K562 (cell line): Measurements from ENCODE around the gene BHMT2. TPM values are rescaled to one million over a fixed set of nuclear protein-coding genes. Genes with fewer than 3 reads are reported as not detected.

Experiments used
- ATAC-seq: fragments of 200-7000 bp; cut with Tn5 transposase; 3 replicates; pipeline ENCODE4 v1.9.1; 2020; ENCODE audit warnings: moderate library complexity
- BruUV-seq: library from RNA; stranded (reverse); fragments of 400-500 nt; replicated peaks from 2 replicates; lab custom pipeline; 2021; lab: Mats Ljungman, UMichigan
- CTCF ChIA-PET: fragments of 300-600 bp; formaldehyde crosslinking; extraction: SDS; loops from one replicate; lab custom pipeline; 2021; ENCODE audit warnings: low intra/inter-chr PET ratio; lab: Yijun Ruan, JAX
- POLR2A ChIA-PET: fragments of 300-600, 350-650 bp; sonication (Branson Sonifier 250); formaldehyde crosslinking; extraction: SDS; loops from one replicate; lab custom pipeline; 2021; ENCODE audit warnings: antibody characterized with exemption, inconsistent platforms; lab: Yijun Ruan, JAX
- DNase-seq, 4 experiments: peaks; one replicate each; pipeline versions ENCODE4 v3.0.0 to v3.0.0-alpha.2; 2011 to 2018; ENCODE audit warnings: low spot score in 3 of 4, mixed read lengths in 3 of 4; ENCODE audit errors: extremely low read depth in 1 of 4
- FAIRE-seq: peaks from 2 replicates; lab custom pipeline; 2011; peaks lifted over from hg19 to GRCh38; lab: Jason Lieb, UNC
- H2AFZ ChIP-seq: 2 replicates; pipeline ENCODE4 v1.6.0; 2011; ENCODE audit warnings: low read depth, low read length, control low read depth, inconsistent platforms
- H3K27ac ChIP-seq: fragments of 200-600 bp; 3 replicates; pipeline ENCODE4 v1.8.0; 2011; ENCODE audit warnings: low read depth, mild to moderate bottlenecking, control low read depth, inconsistent platforms, low read length, moderate library complexity, mixed read lengths; ENCODE audit errors: extremely low read depth
- H3K27me3 ChIP-seq, 2 experiments: fragments of 300-600 bp in 1 of 2; 2 replicates in 1 of 2; 3 replicates in 1 of 2; pipeline versions ENCODE4 v1.6.0 to v1.8.0; 2011; ENCODE audit warnings: inconsistent platforms in 2 of 2, low read length in 2 of 2, mild to moderate bottlenecking in 1 of 2, mixed read lengths in 1 of 2, moderate library complexity in 1 of 2; ENCODE audit not compliant: control insufficient read depth in 2 of 2, insufficient read depth in 2 of 2
- H3K36me3 ChIP-seq: fragments of 300-600 bp; 3 replicates; pipeline ENCODE4 v1.8.0; 2011; ENCODE audit warnings: mild to moderate bottlenecking, low read length, inconsistent platforms; ENCODE audit not compliant: control insufficient read depth, insufficient read depth
- H3K4me1 ChIP-seq, 2 experiments: fragments of 200-600 bp in 1 of 2; replicated peaks in 1 of 2; 2 replicates in 1 of 2; 3 replicates in 1 of 2; pipeline versions ENCODE4 v1.5.1 to v1.8.0; 2011; ENCODE audit warnings: inconsistent platforms in 2 of 2, low read length in 2 of 2, mild to moderate bottlenecking in 1 of 2, mixed read lengths in 1 of 2, moderate library complexity in 1 of 2; ENCODE audit not compliant: control insufficient read depth in 2 of 2, insufficient read depth in 2 of 2
- H3K4me2 ChIP-seq: 2 replicates; pipeline ENCODE4 v1.6.1; 2011; ENCODE audit warnings: low read length, control low read depth, inconsistent platforms, mixed read lengths; ENCODE audit not compliant: insufficient read depth
- H3K4me3 ChIP-seq: fragments of 200-600 bp; sonication (generic), shearing (Covaris generic); 2 replicates; pipeline ENCODE4 v1.5.1; 2016; ENCODE audit warnings: control low read depth, inconsistent platforms
- H3K79me2 ChIP-seq: fragments of 200-600 bp; 3 replicates; pipeline ENCODE4 v1.8.0; 2011; ENCODE audit warnings: low read length, inconsistent platforms; ENCODE audit not compliant: control insufficient read depth, insufficient read depth
- H3K9ac ChIP-seq, 2 experiments: 2 replicates each; pipeline versions ENCODE4 v1.6.0 to v1.6.1; 2011; ENCODE audit warnings: low read depth in 2 of 2, low read length in 2 of 2, control low read depth in 1 of 2, inconsistent platforms in 1 of 2, mild to moderate bottlenecking in 1 of 2, mixed read lengths in 1 of 2; ENCODE audit not compliant: insufficient read depth in 1 of 2
- H3K9me1 ChIP-seq: one replicate; pipeline ENCODE4 v1.6.0; 2011; ENCODE audit warnings: inconsistent platforms, mild to moderate bottlenecking, low read length, moderate library complexity; ENCODE audit not compliant: control insufficient read depth, insufficient read depth
- H3K9me3 ChIP-seq: replicated peaks from 2 replicates; pipeline ENCODE4 v1.5.1; 2011; ENCODE audit warnings: low read depth, low read length, inconsistent platforms; ENCODE audit not compliant: control insufficient read depth, insufficient read depth
- H4K20me1 ChIP-seq: replicated peaks from 2 replicates; pipeline ENCODE4 v1.6.1; 2011; ENCODE audit warnings: low read length, inconsistent platforms, mixed read lengths; ENCODE audit not compliant: control insufficient read depth, insufficient read depth
- ETS2 ChIP-seq: IDR thresholded peaks from 2 replicates; pipeline ENCODE4 v1.6.1; 2016; ENCODE audit warnings: borderline replicate concordance, missing genetic modification characterization, mild to moderate bottlenecking, moderate library complexity, missing compliant biosample characterization; ENCODE audit not compliant: poor library complexity, severe bottlenecking
- HEY1 ChIP-seq: fragments of 250-450 bp; sonication (Bioruptor Pico); IDR thresholded peaks from 2 replicates; pipeline ENCODE4 v1.5.0; 2020; ENCODE audit warnings: mild to moderate bottlenecking, moderate library complexity, borderline replicate concordance
- MAFG ChIP-seq: fragments of 450-650 bp; conservative IDR thresholded peaks from 2 replicates; pipeline ENCODE4 v1.6.1; 2016; ENCODE audit warnings: missing genetic modification characterization, missing compliant biosample characterization
- NR3C1 ChIP-seq: sonication (generic); formaldehyde crosslinking; IDR thresholded peaks from 2 replicates; pipeline ENCODE4 v1.8.1; 2022; ENCODE audit warnings: missing genetic modification reagents
- RBM34 ChIP-seq: fragments of 200-400 bp; formaldehyde crosslinking; IDR thresholded peaks from 2 replicates; pipeline ENCODE4 v1.6.1; 2018; ENCODE audit warnings: low read length, borderline replicate concordance; ENCODE audit not compliant: insufficient read depth
- SIN3A ChIP-seq, 2 experiments: fragments of 150-350 bp in 1 of 2; IDR thresholded peaks; 2 replicates each; pipeline ENCODE4 v1.6.1; 2011 to 2016; ENCODE audit warnings: borderline replicate concordance in 2 of 2, low read depth in 2 of 2, low read length in 2 of 2, mild to moderate bottlenecking in 2 of 2, moderate library complexity in 2 of 2; ENCODE audit not compliant: control insufficient read depth in 1 of 2
- SPI1 ChIP-seq: IDR thresholded peaks from 2 replicates; pipeline ENCODE4 v1.6.1; 2011; ENCODE audit warnings: low read depth, low read length, control low read depth, borderline replicate concordance
- U2AF2 ChIP-seq: fragments of 200-400 bp; formaldehyde crosslinking; optimal IDR thresholded peaks from 2 replicates; pipeline ENCODE3; 2017; ENCODE audit warnings: low read depth, mild to moderate bottlenecking, low read length
- ZNF668 ChIP-seq: fragments of 250-450 bp; sonication (Bioruptor Pico); IDR thresholded peaks from 2 replicates; pipeline ENCODE4 v1.8.0; 2022; ENCODE audit warnings: mild to moderate bottlenecking, inconsistent platforms
- WGBS: fragments of 100-300 bp; shearing (Covaris generic); methylation state at CpG from one replicate; pipeline ENCODE4 v1.1.6; 2016; ENCODE audit warnings: low coverage, mixed read lengths; ENCODE audit not compliant: insufficient coverage; ENCODE audit errors: missing lambda C conversion rate; 5-methylcytosine and 5-hydroxymethylcytosine counted together
- in situ Hi-C: fragments of 300-500 bp; cut with MboI; formaldehyde crosslinking; loops from 4 replicates; pipeline ENCODE4 v1.15.0; 2018; ENCODE audit warnings: inconsistent platforms, mixed read lengths
- intact Hi-C: fragments of 100-400 bp; cut with micrococcal nuclease; formaldehyde crosslinking; loops from 2 replicates; pipeline ENCODE4 v1.14.2; 2022
- polyA plus RNA-seq, 8 experiments: library from polyadenylated mRNA; depleted of rRNA in 4 of 8; stranded (reverse) in 5 of 8; unstranded in 3 of 8; fragments of >200 nt; fragmentation: Nextera tagmentation in 2 of 8; fragmentation: Illumina TruSeq in 1 of 8; extraction: Ambion mirVana in 2 of 8; extraction: Trizol in 1 of 8; gene quantifications; 2 replicates each; pipeline versions ENCODE4 v1.2.1 to v1.2.3, GENCODE V29; 2011 to 2014; ENCODE audit warnings: inconsistent platforms in 1 of 8, missing spikeins in 1 of 8
- total RNA-seq, 7 experiments: library from RNA; depleted of rRNA in 6 of 7; stranded (reverse); fragments of >200 nt in 6 of 7; fragmentation: Illumina TruSeq in 2 of 7; extraction: Trizol in 2 of 7; gene quantifications; 2 replicates each; pipeline versions ENCODE4 v1.2.1 to v1.2.3, GENCODE V29; 2011 to 2021; ENCODE audit warnings: low replicate concordance in 1 of 7
- TF ChIP-seq, protein P1 (sequence below): sonication (generic); formaldehyde crosslinking; IDR thresholded peaks from 2 replicates; pipeline ENCODE4 v1.8.0; 2022; ENCODE audit warnings: mild to moderate bottlenecking, missing genetic modification reagents
- TF ChIP-seq, protein P2 (sequence below): sonication (generic); formaldehyde crosslinking; IDR thresholded peaks from 2 replicates; pipeline ENCODE4 v1.4.0; 2020; ENCODE audit warnings: mild to moderate bottlenecking, missing genetic modification reagents

The BHMT2 gene
- total and polyA plus RNA-seq, 9 of the 15 experiments (the other 6 are each of a cell fraction or from before 2014, with no cell fraction given) = not detected

DNA sequence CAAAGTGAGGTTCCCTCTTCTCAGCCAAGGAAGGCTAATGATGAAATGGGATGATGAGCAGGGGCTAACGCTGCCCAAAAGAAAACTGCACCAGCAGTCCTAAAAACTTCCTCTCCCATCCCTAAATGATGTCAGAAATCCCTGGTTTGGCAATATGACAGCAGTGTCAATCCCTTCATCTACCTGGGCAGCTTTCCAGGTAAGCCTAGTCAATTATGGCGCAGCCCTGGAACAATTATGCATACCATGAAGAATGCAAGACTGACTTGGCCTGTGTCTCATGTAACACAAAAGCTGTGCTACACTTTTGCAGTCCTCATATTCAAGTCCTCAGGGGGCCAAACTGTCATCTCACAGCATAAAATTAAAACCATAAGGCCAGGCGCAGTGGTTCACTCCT lies 7.1 kb upstream of the BHMT2 start:
- no peak overlapping the region for H2AFZ ChIP-seq
- ATAC-seq (no peak), DNase-seq (no peak), FAIRE-seq (no peak)
- no peak overlapping the region for H3K27ac ChIP-seq
- H3K27me3 ChIP-seq = peaks cover 2 to 19% of the 10 kb centered on the region in 2 experiments; a peak in 4 of 5 replicates
- in situ Hi-C loops (no loop called here), intact Hi-C loops (no loop called here)
- H3K9ac ChIP-seq = no peak overlapping the region
- no peaks in the 10 kb centered on the region for H3K9me1 ChIP-seq
- no peak overlapping the region for H3K4me2 ChIP-seq
- H4K20me1 ChIP-seq = no peaks in the 10 kb centered on the region
- H3K79me2 ChIP-seq = no peaks in the 10 kb centered on the region
- TF ChIP-seq ZNF668 (no peak), MAFG (tag) (no peak), U2AF2 (no peak), ETS2 (tag) (no peak), RBM34 (no peak), SIN3A (IDR thresholded peaks at IDR 0.05; ENCODE audit: borderline replicate concordance in 2 of 2, control insufficient read depth in 1 of 2, low read depth in 2 of 2, low read length in 2 of 2) (no peak), SPI1 (no peak), HEY1 (no peak), NR3C1 (CRISPR knock-in tag) (no peak)
- TF ChIP-seq, protein P1, sequence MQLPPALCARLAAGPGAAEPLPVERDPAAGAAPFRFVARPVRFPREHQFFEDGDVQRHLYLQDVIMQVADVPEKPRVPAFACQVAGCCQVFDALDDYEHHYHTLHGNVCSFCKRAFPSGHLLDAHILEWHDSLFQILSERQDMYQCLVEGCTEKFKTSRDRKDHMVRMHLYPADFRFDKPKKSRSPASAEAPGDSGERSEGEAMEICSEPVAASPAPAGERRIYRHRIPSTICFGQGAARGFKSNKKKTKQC (CRISPR knock-in tag) = no peak
- TF ChIP-seq, protein P2, sequence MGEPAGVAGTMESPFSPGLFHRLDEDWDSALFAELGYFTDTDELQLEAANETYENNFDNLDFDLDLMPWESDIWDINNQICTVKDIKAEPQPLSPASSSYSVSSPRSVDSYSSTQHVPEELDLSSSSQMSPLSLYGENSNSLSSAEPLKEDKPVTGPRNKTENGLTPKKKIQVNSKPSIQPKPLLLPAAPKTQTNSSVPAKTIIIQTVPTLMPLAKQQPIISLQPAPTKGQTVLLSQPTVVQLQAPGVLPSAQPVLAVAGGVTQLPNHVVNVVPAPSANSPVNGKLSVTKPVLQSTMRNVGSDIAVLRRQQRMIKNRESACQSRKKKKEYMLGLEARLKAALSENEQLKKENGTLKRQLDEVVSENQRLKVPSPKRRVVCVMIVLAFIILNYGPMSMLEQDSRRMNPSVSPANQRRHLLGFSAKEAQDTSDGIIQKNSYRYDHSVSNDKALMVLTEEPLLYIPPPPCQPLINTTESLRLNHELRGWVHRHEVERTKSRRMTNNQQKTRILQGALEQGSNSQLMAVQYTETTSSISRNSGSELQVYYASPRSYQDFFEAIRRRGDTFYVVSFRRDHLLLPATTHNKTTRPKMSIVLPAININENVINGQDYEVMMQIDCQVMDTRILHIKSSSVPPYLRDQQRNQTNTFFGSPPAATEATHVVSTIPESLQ = no peak
- no peaks in the 10 kb centered on the region for H3K36me3 ChIP-seq
- ChIA-PET CTCF (no interaction called here), POLR2A (no interaction called here)
- WGBS = 0% methylated on average over 3 of the region's 3 CpGs
- no peak overlapping the region for H3K4me3 ChIP-seq
- no TSS peak for BruUV-seq
- H3K4me1 ChIP-seq = no peaks in the 10 kb centered on the region
- H3K9me3 ChIP-seq = no peaks in the 10 kb centered on the region
